Neutrophil (primary cell): ENCODE data around the gene RS1.
A peak's percentile ranks its signal among the peaks of the same experiment; 100 is the strongest.

Experiments
- H3K27ac ChIP-seq: fragments of 200-600 bp; sonication (generic); 2 replicates; pipeline ENCODE4 v1.5.1; 2016; ENCODE audit warnings: mild to moderate bottlenecking, moderate library complexity
- H3K27me3 ChIP-seq: fragments of 200-600 bp; sonication (generic); 2 replicates; pipeline ENCODE4 v1.6.0; 2016; ENCODE audit warnings: mild to moderate bottlenecking
- H3K36me3 ChIP-seq: fragments of 200-600 bp; sonication (generic); 2 replicates; pipeline ENCODE4 v1.5.1; 2017
- H3K4me1 ChIP-seq, 2 experiments: fragments of 200-600 bp in 1 of 2; sonication (generic) in 1 of 2; 1 replicate in 1 of 2; 2 replicates in 1 of 2; pipeline versions ENCODE4 v1.5.1 to v1.6.1; 2013 to 2016; ENCODE audit warnings: low read depth in 1 of 2, low read length in 1 of 2, mild to moderate bottlenecking in 1 of 2, moderate library complexity in 1 of 2; ENCODE audit not compliant: control insufficient read depth in 1 of 2, insufficient read depth in 1 of 2
- H3K4me3 ChIP-seq, 2 experiments: fragments of 200-600 bp in 1 of 2; sonication (generic) in 1 of 2; 1 replicate in 1 of 2; 2 replicates in 1 of 2; pipeline ENCODE4 v1.5.1; 2013 to 2016; ENCODE audit warnings: low read depth in 1 of 2, low read length in 1 of 2, mild to moderate bottlenecking in 1 of 2, moderate library complexity in 1 of 2
- H3K9me3 ChIP-seq: fragments of 200-600 bp; sonication (generic); 2 replicates; pipeline ENCODE4 v1.5.1; 2016
- TF ChIP-seq, protein P1 (sequence below): fragments of 200-600 bp; sonication (generic); IDR thresholded peaks from 2 replicates; pipeline ENCODE4 v1.5.1; 2016; ENCODE audit warnings: antibody characterized with exemption

The RS1 gene

DNA sequence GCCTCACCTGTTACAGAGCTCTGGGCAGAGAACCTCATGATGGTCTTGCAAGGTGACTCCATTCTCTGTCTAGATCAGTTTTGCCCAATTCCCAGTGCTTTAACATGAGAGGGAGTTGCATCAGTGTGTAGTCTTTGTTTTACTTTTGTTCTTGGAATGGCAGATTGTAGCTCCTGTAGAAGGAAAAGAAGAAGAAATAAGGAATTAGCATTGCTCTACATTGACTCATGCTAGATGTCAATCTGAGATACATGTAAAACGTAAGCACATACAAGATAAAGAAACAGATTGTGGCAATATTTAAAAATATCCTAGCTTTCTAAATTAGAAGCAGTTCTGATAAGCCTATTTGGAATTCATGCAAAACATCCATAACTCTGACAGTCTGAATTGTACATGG, 19.5 kb upstream of the RS1 start:
- TF ChIP-seq, protein P1, sequence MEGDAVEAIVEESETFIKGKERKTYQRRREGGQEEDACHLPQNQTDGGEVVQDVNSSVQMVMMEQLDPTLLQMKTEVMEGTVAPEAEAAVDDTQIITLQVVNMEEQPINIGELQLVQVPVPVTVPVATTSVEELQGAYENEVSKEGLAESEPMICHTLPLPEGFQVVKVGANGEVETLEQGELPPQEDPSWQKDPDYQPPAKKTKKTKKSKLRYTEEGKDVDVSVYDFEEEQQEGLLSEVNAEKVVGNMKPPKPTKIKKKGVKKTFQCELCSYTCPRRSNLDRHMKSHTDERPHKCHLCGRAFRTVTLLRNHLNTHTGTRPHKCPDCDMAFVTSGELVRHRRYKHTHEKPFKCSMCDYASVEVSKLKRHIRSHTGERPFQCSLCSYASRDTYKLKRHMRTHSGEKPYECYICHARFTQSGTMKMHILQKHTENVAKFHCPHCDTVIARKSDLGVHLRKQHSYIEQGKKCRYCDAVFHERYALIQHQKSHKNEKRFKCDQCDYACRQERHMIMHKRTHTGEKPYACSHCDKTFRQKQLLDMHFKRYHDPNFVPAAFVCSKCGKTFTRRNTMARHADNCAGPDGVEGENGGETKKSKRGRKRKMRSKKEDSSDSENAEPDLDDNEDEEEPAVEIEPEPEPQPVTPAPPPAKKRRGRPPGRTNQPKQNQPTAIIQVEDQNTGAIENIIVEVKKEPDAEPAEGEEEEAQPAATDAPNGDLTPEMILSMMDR: no peak
- Histone ChIP-seq H3K27ac (peak overlapping the region; percentile 27), H3K27me3 (no peaks in the 10 kb centered on the region), H3K9me3 (no peaks in the 10 kb centered on the region), H3K36me3 (no peaks in the 10 kb centered on the region), H3K4me1 (peaks cover 37 to 45% of the 10 kb centered on the region in 2 experiments), H3K4me3 (no peak overlapping the region)

DNA sequence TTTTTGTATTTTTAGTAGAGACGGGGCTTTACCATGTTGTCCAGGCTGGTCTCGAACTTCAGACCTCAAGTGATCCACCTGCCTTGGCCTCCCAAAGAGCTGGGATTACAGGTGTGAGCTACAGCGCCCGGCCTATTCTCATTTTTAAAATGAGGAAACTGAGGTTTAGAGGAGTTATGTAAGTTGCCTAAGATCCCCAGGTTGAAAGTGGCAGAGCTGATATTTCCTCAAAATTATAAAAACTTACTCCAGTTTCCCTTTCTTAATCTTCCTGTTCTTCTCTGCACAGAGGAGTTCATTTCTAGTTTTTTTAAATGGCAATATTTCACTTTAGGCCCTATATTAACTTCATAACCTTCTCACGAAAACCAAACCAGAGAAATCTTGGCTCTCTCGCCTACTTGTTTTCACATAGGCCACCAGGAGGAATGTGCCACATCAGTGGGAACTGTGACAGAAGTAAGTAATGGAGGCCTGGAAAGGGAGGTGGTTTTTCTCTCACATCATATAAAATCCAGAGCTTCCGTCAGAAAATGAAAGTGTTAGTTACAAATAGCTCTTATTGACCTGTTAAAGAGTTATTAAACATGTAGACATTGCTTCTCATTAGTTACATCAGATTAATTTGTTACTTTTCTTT, 16.1 kb upstream of the RS1 start:
- Histone ChIP-seq H3K27me3 (no peaks in the 10 kb centered on the region), H3K9me3 (no peaks in the 10 kb centered on the region), H3K4me1 (peaks cover 41 to 51% of the 10 kb centered on the region in 2 experiments), H3K4me3 (peak overlapping the region in 1 of 2 experiments; percentile 20), H3K36me3 (no peaks in the 10 kb centered on the region), H3K27ac (peak overlapping the region; percentile 71)
- TF ChIP-seq, protein P1: no peak

DNA sequence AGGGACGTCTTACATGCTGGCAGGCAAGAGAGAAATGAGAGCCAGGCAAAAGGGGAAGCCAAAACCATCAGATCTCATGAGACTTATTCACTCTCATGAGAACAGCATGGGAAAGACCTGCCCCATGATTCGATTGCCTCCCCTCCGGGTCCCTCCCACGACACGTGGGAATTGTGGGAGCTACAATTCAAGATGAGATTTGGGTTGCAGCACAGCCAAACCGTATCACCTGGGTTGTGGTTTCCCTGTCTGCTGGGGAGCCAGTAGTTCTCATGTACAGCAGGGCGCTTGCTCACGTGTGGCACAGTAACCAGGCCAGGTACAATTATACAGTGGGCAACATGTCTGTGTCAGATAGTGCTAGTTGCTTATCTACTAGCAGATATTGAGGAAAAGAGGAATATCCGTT, 11.1 kb upstream of the RS1 start:
- Histone ChIP-seq H3K36me3 (no peaks in the 10 kb centered on the region), H3K4me1 (peaks cover 18 to 21% of the 10 kb centered on the region in 2 experiments), H3K27me3 (no peaks in the 10 kb centered on the region), H3K4me3 (no peak overlapping the region), H3K9me3 (no peaks in the 10 kb centered on the region), H3K27ac (no peak overlapping the region)
- TF ChIP-seq, protein P1: no peak

GRCh38 chrX:18681996-18682395, 10.1 kb upstream of the RS1 start:
- H3K9me3 ChIP-seq: no peaks in the 10 kb centered on the region
- H3K4me3 ChIP-seq: no peak overlapping the region
- no peak overlapping the region for H3K27ac ChIP-seq
- H3K36me3 ChIP-seq: no peaks in the 10 kb centered on the region
- peaks cover 17% of the 10 kb centered on the region in 2 experiments for H3K4me1 ChIP-seq
- H3K27me3 ChIP-seq: no peaks in the 10 kb centered on the region
- TF ChIP-seq, protein P1: no peak

GRCh38 chrX:18677161-18677869, 5.4 kb upstream of the RS1 start:
- no peak overlapping the region for H3K27ac ChIP-seq
- no peaks in the 10 kb centered on the region for H3K36me3 ChIP-seq
- H3K27me3 ChIP-seq: no peaks in the 10 kb centered on the region
- TF ChIP-seq, protein P1: no peak
- no peak overlapping the region for H3K4me3 ChIP-seq
- no peaks in the 10 kb centered on the region for H3K9me3 ChIP-seq
- peaks cover 17 to 22% of the 10 kb centered on the region in 2 experiments for H3K4me1 ChIP-seq
